VCaP (cell line): ENCODE measurements around the gene MPZL3.

Experiments used
- H3K27ac ChIP-seq: fragments of 450-650 bp; 2 replicates; pipeline ENCODE4 v1.5.1; 2017
- CTCF ChIP-seq: fragments of 450-650 bp; conservative IDR thresholded peaks from 2 replicates; pipeline ENCODE4 v1.5.1; 2017; ENCODE audit warnings: mild to moderate bottlenecking, moderate library complexity

Gene MPZL3

GRCh38 chr11:118238929-118239328, 13.2 kb downstream of the MPZL3 start:
- H3K27ac ChIP-seq = no peak overlapping the region
- TF ChIP-seq CTCF = no peak

GRCh38 chr11:118238421-118238820, 13.7 kb downstream of the MPZL3 start:
- H3K27ac ChIP-seq = no peak overlapping the region
- TF ChIP-seq CTCF = no peak

- no peak for TF ChIP-seq CTCF
Measured at GRCh38 chr11:118236170-118236569, 16.0 kb downstream of the MPZL3 start.

GRCh38 chr11:118234833-118235232, 17.3 kb downstream of the MPZL3 start:
- TF ChIP-seq CTCF = no peak
- H3K27ac ChIP-seq = no peak overlapping the region

More at GRCh38 chr11:118236170-118236569, 16.0 kb downstream of the MPZL3 start:
- H3K27ac ChIP-seq = no peak overlapping the region

- no peak for TF ChIP-seq CTCF
- no peak overlapping the region for H3K27ac ChIP-seq
Measured at GRCh38 chr11:118233850-118234249, 18.3 kb downstream of the MPZL3 start.

- no peak for TF ChIP-seq CTCF
- no peak overlapping the region for H3K27ac ChIP-seq
Measured at GRCh38 chr11:118233377-118233776, 18.8 kb downstream of the MPZL3 start.

- no peak for TF ChIP-seq CTCF
- no peak overlapping the region for H3K27ac ChIP-seq
Measured at GRCh38 chr11:118232659-118233058, 19.5 kb downstream of the MPZL3 start.

GRCh38 chr11:118231461-118231860, 20.7 kb downstream of the MPZL3 start:
- no peak overlapping the region for H3K27ac ChIP-seq
- no peak for TF ChIP-seq CTCF
